GM19452 (cell line): ENCODE measurements around the gene CUEDC2.

Experiments
- ATAC-seq: cut with Tn5 transposase; IDR thresholded peaks from one replicate; pipeline ENCODE4 v1.9.1; 2021; ENCODE audit not compliant: unreplicated experiment

CUEDC2 gene

DNA sequence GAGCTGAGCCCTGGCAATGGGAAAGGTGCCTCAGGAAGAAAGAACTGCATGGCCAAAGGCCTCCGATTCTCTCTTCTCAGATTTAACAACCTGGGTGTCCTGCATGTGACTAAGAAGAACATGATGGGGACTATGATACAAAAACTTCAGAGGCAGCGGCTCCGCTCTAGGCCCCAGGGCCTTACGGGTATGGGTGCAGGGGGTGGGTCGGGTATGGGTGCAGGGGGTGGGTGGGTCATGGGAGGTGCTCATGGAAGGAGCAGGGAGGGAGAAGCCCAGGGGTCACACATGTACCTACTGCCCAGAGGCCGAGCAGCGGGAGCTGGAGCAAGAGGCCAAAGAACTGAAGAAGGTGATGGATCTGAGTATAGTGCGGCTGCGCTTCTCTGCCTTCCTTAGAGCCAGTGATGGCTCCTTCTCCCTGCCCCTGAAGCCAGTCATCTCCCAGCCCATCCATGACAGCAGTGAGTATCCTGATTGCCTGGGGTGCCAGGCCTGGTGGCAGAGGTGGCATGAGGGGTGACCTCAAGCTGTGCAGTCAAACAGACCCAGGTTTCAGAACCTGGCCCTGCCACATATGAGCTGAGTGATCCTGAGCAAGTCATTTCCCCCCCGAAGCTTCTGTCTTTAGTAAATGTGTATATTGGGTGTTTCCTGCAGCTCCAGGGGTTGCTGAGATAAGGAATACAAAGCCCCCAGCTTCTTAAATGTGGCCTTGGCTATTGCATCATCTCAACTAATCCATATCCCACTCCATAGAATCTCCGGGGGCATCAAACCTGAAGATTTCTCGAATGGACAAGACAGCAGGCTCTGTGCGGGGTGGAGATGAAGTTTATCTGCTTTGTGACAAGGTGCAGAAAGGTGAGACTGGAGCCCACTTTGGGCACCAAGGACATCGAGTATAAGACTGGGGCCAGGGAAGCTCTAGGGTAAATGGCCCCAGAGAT is 34.9 kb downstream of the CUEDC2 start:
- no peak for ATAC-seq

- no peak for ATAC-seq
These were observed 35.6 kb downstream of the CUEDC2 start for GRCh38 chr10:102396730-102397151.

DNA sequence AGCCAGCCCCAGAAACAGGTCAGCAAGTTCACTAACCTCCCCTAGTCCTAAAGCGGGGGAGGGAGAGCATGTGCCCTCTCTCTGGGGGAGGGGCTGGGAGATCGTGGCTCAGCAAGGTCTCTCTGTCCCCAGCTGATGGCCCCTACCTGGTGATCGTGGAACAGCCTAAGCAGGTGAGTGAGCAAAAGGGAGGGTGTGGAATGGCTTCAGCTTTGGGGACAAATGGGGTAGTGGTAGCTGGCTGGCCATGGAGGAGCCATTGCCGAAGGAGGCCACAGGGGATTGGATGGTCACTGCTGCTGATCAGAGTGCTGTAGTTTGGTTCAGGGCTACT is 36.1 kb downstream of the CUEDC2 start:
- no peak for ATAC-seq

DNA sequence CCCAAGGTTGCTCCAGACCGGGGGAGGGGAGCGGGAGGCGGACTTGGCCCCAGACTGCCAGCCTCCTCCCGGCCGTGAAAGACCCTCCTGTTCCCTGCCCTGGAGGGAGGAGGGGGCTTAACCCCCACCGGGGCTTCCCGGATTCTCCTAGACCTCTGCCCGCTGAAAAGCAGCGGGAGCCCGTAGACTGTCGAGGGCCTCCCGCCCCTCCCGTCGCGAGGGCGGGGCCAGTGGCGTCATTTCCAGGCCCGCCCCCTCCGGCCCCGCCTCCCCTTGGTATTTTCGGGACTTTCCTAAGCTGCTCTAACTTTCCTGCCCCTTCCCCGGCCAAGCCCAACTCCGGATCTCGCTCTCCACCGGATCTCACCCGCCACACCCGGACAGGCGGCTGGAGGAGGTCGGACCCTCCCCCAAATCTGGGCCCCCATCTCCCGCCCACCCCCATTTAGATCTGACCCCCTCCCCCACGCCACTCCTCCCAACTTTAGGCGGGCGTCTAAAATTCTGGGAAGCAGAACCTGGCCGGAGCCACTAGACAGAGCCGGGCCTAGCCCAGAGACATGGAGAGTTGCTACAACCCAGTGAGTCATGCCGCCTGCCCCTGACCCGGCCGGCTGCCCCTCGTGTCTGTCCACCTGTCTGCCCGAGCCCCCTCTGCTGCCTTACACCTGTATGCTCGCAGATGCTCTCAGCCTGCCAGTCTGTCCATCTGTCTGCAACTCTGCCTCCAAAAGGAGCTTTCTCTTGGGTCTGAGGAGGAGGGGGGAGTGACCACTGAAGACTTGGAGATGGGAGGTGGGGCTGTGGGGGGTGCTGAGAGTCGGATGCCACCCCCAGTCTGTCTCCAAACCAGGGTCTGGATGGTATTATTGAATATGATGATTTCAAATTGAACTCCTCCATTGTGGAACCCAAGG is 36.7 kb downstream of the CUEDC2 start, which contains the start of gene NFKB2:
TSS of gene NFKB2 (plus strand) at position 306 of the 917 bp plus-strand sequence. CDS start at position 561, 255 bp downstream.
- peak; percentile 27 for ATAC-seq

DNA sequence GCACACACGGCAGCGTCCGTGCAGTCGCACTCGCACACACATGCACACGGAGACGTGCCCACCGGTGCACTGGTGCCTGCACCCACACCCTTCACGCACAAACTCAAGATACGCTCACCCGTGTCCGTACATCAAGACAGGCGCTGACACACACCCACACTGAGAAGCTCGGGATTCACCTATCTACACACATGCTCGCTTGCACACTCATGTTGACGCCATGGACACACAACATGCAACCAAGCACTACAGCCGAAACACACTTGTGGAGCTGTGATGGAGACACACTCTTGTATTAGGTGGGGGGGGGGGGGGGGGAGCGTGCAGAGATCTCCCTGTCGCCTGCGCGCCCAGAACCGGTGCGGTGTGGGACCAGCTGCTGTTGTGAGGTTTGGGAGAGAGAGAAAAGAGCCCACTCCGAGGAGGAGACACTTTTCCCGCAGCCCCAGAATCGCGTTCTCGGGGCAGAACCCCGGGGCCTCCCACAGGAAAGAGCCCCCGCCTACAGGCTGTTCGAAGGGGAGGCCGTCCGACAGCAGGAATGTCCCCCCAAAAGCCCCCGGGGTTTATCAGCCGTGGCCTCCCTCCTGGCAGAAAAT is 37.5 kb downstream of the CUEDC2 start:
- ATAC-seq, result peak; percentile 0

DNA sequence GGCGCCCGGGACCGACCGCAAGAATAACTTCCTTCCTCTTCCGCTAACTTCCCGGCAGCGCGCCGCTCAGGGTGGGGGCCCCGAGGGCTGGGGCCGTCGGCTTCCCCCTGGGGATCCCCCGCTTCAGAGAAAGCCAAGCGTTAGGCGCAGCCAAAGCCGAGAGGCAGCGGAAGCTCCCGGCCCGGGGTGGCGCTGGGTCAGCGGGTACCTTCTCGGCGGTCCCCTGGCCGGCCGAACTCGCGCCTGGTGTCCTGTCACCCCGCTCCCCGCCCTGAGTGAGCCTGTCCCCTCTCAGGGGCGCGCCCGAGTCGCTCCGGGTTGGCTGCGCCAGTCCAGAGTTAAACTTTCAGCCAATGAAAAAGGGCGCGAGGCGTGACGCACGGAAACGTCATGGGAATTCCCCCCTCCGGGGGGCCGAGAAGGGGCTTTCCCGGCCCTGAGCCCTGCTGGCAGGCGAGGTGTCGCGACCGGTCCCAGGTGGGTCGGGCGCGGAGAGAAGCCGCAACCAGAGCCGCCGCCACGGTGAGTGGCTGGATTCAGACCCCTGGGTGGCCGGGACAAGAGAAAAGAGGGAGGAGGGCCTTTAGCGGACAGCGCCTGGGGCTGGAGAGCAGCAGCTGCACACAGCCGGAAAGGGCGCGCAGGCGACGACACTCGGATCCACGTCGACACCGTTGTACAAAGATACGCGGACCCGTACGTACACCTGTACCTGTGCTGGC is 38.1 kb downstream of the CUEDC2 start:
- peak; percentile 81 for ATAC-seq

GRCh38 chr10:102393411-102394078 is 38.8 kb downstream of the CUEDC2 start:
- ATAC-seq, result no peak

GRCh38 chr10:102392306-102392705 is 40.1 kb downstream of the CUEDC2 start:
- no peak for ATAC-seq

- ATAC-seq, result no peak
These were observed 42.5 kb downstream of the CUEDC2 start for GRCh38 chr10:102389894-102390293.

DNA sequence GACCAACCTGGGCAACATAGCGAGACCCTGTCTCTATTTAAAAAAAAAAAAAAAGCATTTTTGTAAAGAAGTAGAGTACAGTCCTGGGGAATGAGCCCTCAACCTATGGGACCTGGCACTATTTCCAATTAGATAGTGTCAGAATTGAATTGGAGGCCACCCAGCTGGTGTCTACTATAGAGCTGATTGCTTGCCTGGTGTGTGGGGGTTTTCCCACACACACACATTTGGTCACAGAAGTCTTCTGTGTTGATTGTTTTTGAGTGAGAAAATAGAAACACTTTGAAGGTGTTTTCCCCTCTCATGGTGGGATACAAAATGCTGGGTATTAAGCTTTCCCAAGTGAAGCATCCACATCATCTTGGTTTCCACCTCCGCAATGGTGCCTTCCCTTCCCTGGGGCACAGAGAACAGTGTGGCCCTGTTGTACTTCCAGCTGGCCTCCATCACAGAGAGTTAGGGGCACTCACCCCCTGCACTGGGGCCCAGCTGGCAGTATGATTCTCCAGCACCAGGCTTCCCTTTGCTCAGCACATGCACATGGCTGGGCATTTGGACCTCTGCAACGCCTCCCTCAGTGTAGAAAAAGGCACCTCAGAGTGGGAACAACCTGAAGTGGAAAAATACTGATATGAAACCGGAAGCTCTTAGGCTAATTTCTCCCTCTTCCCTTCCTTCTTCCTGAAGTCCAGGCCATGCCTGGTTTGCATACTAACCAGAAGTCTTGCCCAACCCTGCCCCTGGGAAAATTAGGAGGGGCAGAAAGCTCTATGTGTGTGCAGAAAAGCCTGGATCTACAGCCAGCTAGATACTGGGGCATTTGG is 47.6 kb downstream of the CUEDC2 start:
- no peak for ATAC-seq

GRCh38 chr10:102384053-102384452 is 48.3 kb downstream of the CUEDC2 start:
- no peak for ATAC-seq

DNA sequence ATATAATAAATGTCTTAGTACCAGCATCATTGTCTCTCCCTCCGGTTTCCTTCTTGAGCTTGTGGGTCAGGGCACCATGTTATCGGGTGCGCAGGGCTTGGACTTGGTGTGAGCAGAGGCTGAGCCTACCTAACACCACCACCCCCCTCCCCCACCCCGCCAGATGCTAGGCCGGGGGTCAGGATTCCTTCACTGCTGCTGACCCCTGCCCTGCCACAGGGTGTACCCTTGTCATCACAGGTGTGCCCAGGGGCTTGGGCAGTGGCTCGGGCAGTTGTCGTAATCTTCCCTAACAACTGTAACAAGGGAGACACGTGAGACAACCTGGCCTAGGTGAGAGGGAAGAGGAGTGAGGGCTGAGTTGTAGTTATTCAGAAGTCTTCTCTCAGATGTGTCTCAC is 49.5 kb downstream of the CUEDC2 start:
- no peak for ATAC-seq

DNA sequence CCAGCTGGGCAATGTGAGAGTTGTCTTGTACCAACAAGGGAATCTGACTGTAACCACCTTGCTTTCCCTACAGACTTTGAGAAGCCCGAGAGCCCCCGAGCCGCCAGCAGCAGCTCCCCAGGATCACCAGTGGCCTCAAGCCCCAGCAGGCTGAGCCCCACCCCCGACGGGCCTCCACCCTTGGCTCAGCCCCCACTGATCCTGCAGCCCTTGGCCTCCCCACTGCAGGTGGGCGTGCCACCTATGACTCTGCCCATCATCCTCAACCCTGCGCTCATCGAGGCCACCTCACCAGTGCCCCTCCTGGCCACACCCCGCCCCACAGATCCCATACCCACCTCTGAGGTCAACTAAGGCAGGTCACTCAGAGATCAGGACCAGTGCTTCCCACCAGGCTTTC is 50.4 kb downstream of the CUEDC2 start:
- ATAC-seq, result no peak

GRCh38 chr10:102379383-102379782 is 53.0 kb downstream of the CUEDC2 start:
- ATAC-seq, result no peak

- ATAC-seq, result no peak
These were observed 55.5 kb downstream of the CUEDC2 start for GRCh38 chr10:102376901-102377300.

GRCh38 chr10:102375867-102376266 is 56.5 kb downstream of the CUEDC2 start:
- ATAC-seq, result no peak

DNA sequence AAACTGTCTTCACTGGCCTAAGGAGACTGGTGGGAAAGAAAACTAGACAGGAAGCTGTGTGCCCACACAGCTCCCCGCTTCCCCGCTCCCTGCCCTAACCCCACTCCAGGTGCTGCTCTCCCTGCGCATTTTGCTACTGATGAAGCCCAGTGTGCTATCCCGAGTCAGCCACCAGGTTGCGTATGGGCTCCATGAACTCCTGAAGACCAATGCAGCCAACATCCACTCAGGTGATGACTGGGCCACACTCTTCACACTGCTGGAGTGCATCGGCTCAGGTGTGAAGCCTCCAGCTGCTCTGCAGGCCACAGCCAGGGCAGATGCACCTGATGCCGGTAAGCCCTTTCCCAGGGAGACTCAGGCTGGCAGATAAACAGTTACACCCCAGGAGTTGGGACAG is 57.1 kb downstream of the CUEDC2 start:
- no peak for ATAC-seq
